Activated CD8-positive, alpha-beta memory T cell treated with anti-CD3 and anti-CD28 coated beads, Interleukin-2, amount 50 U/mL, for 1 hour (primary cell): Measurements from ENCODE around the gene TMEM243.
A peak's percentile ranks its signal among the peaks of the same experiment; 100 is the strongest.

Source experiments
- DNase-seq: peaks from one replicate; pipeline ENCODE4 v3.0.0-alpha.2; 2020; ENCODE audit errors: extremely low read depth

Gene TMEM243

GRCh38 chr7:87159538-87159937 lies 60.0 kb downstream of the TMEM243 start:
- DNase-seq: no peak

GRCh38 chr7:87156709-87157108 lies 62.8 kb downstream of the TMEM243 start:
- DNase-seq: no peak

DNA sequence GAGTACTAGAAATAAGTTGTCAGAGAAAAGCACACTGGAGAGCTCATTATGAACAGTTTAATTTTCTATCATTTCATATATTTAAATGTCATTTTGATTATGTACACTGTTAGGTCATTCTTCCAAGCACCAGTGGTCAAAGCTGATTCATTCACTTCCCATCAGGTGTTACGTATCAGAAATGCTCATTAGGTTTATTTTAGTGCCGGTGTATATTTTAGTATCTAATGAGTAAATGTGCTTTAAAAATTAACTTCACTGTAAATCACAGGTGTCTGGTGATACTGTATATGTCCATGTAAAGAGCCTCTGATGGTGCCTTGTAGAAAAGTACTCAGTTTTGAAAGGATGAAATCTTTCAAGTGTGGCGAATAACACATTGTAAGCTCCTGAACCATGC lies 63.7 kb downstream of the TMEM243 start:
- no peak for DNase-seq

GRCh38 chr7:87154569-87154968 lies 65.0 kb downstream of the TMEM243 start:
- DNase-seq: no peak

DNA sequence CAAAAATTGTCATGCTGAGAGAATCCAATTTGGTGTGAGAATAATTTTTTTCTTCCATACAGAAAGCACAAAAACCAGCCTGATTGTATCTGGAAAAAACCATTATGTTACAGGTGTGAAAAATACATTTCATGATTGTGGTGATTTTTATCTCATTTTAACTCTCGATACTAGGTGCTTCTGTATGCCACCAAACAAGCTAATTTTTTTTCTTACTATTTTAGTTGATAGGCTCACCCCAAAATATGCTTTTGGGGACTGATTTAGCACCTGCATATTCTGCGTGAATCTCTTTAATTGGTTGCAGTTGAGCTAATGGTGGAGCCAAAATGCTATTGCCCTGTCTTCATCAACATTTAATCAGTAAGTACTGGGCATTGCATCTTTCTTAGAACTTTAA lies 65.4 kb downstream of the TMEM243 start:
- DNase-seq: no peak

- DNase-seq: peak; percentile 9
Measured at GRCh38 chr7:87152897-87153641, 66.5 kb downstream of the TMEM243 start.

- DNase-seq: peak; percentile 53
Measured at GRCh38 chr7:87152112-87152896, 67.2 kb downstream of the TMEM243 start, which contains the start of gene DMTF1. TSS of gene DMTF1 (plus strand) at chr7:87152453. CDS start at chr7:87164942, 12,489 bp downstream.

- DNase-seq: no peak
Measured at GRCh38 chr7:87151729-87152111, 67.8 kb downstream of the TMEM243 start.

DNA sequence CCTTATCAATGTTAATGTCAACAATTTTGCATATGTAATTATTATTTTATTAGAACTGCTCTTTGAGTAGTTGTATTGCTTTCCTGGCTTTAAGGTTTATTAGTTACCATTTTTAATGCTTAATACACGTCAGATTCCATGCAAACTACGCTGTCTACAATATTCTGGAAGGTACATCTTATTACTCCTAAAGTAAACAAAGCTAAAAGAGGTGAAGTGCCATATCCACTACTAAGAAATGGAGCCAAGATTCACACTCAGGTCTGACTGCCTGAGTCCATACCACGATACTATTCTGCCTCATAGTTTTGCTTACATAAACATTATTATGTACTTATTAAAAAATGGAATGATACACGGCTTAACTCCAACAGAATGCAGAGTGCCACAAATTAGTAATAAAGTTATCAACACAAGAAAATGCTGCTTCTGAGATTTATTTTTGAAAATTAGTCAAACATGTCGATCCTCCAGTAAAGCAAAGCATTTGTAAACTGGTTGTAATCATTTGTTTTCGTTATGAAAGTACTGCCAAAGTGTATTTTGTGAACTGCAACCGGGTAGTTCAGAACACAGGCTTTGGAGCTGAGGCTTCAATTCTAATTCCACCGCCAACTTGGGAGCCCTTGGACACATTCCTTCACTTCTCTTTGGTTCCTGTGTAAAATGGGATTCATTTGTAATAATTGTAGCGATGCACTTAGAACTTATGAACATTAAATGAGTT lies 68.4 kb downstream of the TMEM243 start:
- no peak for DNase-seq

GRCh38 chr7:87148332-87148955 lies 71.1 kb downstream of the TMEM243 start:
- DNase-seq: no peak

DNA sequence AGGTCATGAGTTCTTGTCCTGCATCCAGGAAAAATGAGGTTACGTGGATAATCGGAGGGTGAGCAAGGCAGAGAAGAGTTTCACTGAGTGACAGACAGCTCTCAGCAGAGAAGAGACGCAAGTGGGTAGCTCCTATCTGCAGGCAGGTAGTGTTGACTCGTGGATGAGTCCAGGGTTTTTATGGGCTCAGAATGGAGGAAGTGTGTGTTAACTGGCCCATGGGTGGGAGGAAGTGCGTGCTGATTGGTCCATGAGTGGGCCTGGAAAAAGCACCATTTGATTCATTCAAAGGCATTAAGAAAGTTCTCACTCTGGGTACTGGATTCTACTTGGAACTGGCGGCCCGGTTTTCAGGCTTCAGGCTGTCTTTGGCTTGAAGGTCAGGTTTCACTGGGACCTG lies 72.0 kb downstream of the TMEM243 start:
- DNase-seq: no peak

GRCh38 chr7:87146740-87147386 lies 72.7 kb downstream of the TMEM243 start:
- DNase-seq: no peak
